Endothelial cell of umbilical vein (primary cell): Measurements from ENCODE around the gene MKNK1. TPM values are rescaled to one million over a fixed set of nuclear protein-coding genes. Genes with fewer than 3 reads are reported as not detected.

ENCODE experiments used
- BruUV-seq: library from RNA; stranded (reverse); fragments of 400-500 nt; replicated peaks from 2 replicates; lab custom pipeline; 2021; lab: Mats Ljungman, UMichigan
- CTCF ChIA-PET: fragments of 300-600, 350-600 bp; sonication (Branson Sonifier 250); formaldehyde crosslinking; loops from one replicate; lab custom pipeline; 2021; ENCODE audit warnings: antibody characterized with exemption, inconsistent platforms; lab: Charles Lee
- POLR2A ChIA-PET: fragments of 300-600, 350-600 bp; sonication (Branson Sonifier 250); formaldehyde crosslinking; loops from one replicate; lab custom pipeline; 2021; ENCODE audit warnings: antibody characterized with exemption, inconsistent platforms; lab: Charles Lee
- DNase-seq: peaks from one replicate; pipeline ENCODE4 v3.0.0-alpha.2; 2011; ENCODE audit warnings: low read depth, low spot score
- FAIRE-seq: peaks from 2 replicates; lab custom pipeline; 2011; peaks lifted over from hg19 to GRCh38; lab: Jason Lieb, UNC
- H2AFZ ChIP-seq: 2 replicates; pipeline ENCODE4 v1.6.0; 2012; ENCODE audit warnings: low read depth, low read length, control low read depth, inconsistent platforms
- H3K27ac ChIP-seq: 2 replicates; pipeline ENCODE4 v1.5.1; 2011; ENCODE audit warnings: low read depth, mild to moderate bottlenecking, control low read depth, low read length, moderate library complexity; ENCODE audit not compliant: insufficient read depth
- H3K27me3 ChIP-seq, 2 experiments: 2 replicates each; pipeline versions ENCODE4 v1.6.0 to v1.6.1; 2011; ENCODE audit warnings: low read length in 2 of 2, mixed read lengths in 1 of 2; ENCODE audit not compliant: control insufficient read depth in 2 of 2, insufficient read depth in 2 of 2
- H3K36me3 ChIP-seq, 2 experiments: 2 replicates in 1 of 2; 3 replicates in 1 of 2; pipeline ENCODE4 v1.5.1; 2011; ENCODE audit warnings: low read length in 2 of 2, mild to moderate bottlenecking in 1 of 2, moderate library complexity in 1 of 2; ENCODE audit not compliant: control insufficient read depth in 2 of 2, insufficient read depth in 2 of 2; ENCODE audit errors: extremely low read depth in 1 of 2
- H3K4me1 ChIP-seq: 3 replicates; pipeline ENCODE4 v1.5.1; 2011; ENCODE audit warnings: mild to moderate bottlenecking, low read length; ENCODE audit not compliant: control insufficient read depth, insufficient read depth; ENCODE audit errors: extremely low read depth
- H3K4me2 ChIP-seq: 2 replicates; pipeline ENCODE4 v1.6.1; 2011; ENCODE audit warnings: low read length, control low read depth, mixed read lengths; ENCODE audit not compliant: insufficient read depth
- H3K4me3 ChIP-seq, 3 experiments: fragments of 200-600 bp in 1 of 3; sonication (generic), shearing (Covaris generic) in 1 of 3; replicated peaks in 1 of 3; 2 replicates each; pipeline ENCODE4 v1.5.1; 2011 to 2016; ENCODE audit warnings: control low read depth in 3 of 3, low read length in 3 of 3, mild to moderate bottlenecking in 2 of 3, inconsistent platforms in 1 of 3, low read depth in 1 of 3, moderate library complexity in 1 of 3; ENCODE audit not compliant: insufficient read depth in 1 of 3
- H3K79me2 ChIP-seq: 2 replicates; pipeline ENCODE4 v1.6.0; 2012; ENCODE audit warnings: low read length, inconsistent platforms; ENCODE audit not compliant: control insufficient read depth, insufficient read depth
- H3K9ac ChIP-seq: replicated peaks from 2 replicates; pipeline ENCODE3; 2011; ENCODE audit warnings: low read length, control low read depth; ENCODE audit not compliant: insufficient read depth; ENCODE audit errors: extremely low read depth
- H3K9me1 ChIP-seq: replicated peaks from 3 replicates; pipeline ENCODE4 v1.6.0; 2011; ENCODE audit warnings: mild to moderate bottlenecking, low read length; ENCODE audit not compliant: control insufficient read depth, insufficient read depth; ENCODE audit errors: extremely low read depth
- H3K9me3 ChIP-seq: replicated peaks from 2 replicates; pipeline ENCODE4 v1.5.1; 2012; ENCODE audit warnings: low read length, inconsistent platforms; ENCODE audit not compliant: control insufficient read depth, insufficient read depth
- H4K20me1 ChIP-seq: replicated peaks from 2 replicates; pipeline ENCODE3; 2011; ENCODE audit warnings: mild to moderate bottlenecking, low read length; ENCODE audit not compliant: control insufficient read depth, insufficient read depth; ENCODE audit errors: extremely low read depth
- dilution Hi-C: fragments of 300-500 bp; cut with MboI; formaldehyde crosslinking; loops from one replicate; pipeline ENCODE4 v1.15.0; 2019; ENCODE audit warnings: low sequenced_read_pairs; ENCODE audit not compliant: extremely low pct_ligation_motif_present
- intact Hi-C: fragments of 100-400 bp; cut with micrococcal nuclease; formaldehyde crosslinking; loops from one replicate; pipeline ENCODE4 v1.10.0; 2022
- polyA plus RNA-seq, 4 experiments: library from polyadenylated mRNA; depleted of rRNA in 3 of 4; stranded (reverse) in 3 of 4; unstranded in 1 of 4; fragments of >200 nt; gene quantifications; 2 replicates each; pipeline versions ENCODE4 v1.2.1 to v1.2.3, GENCODE V29; 2011 to 2012; ENCODE audit warnings: missing spikeins in 1 of 4
- total RNA-seq: library from RNA; stranded (reverse); gene quantifications from 2 replicates; pipeline ENCODE4 v1.2.3, GENCODE V29; 2021
- TF ChIP-seq, protein P1 (sequence below), 2 donors: IDR thresholded peaks; 1 replicate in 1 of 2; 2 replicates in 1 of 2; pipeline ENCODE4 v1.5.1; 2011; ENCODE audit warnings: low read length in 2 of 2, mild to moderate bottlenecking in 2 of 2, moderate library complexity in 2 of 2, control low read depth in 1 of 2, inconsistent platforms in 1 of 2, low read depth in 1 of 2; ENCODE audit not compliant: insufficient read depth in 1 of 2; ENCODE audit errors: extremely low read depth in 1 of 2

Gene MKNK1
- total and polyA plus RNA-seq, 2 donors (not counting 3 experiments of a cell fraction or from before 2014, with no cell fraction given): 32.9 to 42.6 TPM

DNA sequence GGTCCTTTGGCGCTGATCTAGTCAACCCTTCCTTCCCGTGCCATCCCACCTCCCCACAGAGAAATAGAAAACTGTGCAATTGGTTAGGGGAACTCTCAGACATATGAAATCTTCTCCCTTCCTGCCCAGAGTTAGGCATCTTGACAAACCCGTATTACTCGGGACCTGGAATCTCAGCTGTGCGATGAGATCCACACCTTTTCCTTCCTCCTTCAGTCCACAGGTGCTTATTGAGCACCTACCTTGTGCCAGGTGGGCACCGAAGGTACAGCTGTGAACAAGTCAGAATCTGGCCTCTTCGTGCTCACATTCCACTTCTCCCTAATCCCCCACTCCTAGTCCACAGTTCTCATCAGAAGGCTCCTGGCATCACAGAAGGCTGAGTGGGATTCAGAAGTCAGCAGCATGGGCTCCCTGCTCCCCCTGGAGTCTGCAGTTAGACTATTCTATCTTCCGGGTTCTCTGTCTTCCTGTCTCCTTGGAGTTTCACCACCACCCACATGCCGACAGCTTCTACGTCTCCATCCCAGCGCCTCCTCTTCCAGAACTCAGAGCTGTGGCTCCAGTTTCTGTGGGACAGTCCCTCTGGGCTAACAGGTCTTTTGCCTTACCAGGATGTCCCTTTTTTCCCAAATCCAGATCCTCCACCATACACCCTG lies 75.6 kb downstream of the MKNK1 start:
- H3K36me3 ChIP-seq: no peaks in the 10 kb centered on the region
- POLR2A ChIA-PET: no interaction called here

More for the DNA sequence above, 75.6 kb downstream of the MKNK1 start:
- no TSS peak for BruUV-seq
- CTCF ChIA-PET: interaction anchor here (1.4 to 6.5 kb wide), 11 partner anchors 20 to 200 kb away, joined by 5 to 165 read pairs (median 9); no protein-coding TSS in a partner anchor
- no peak for DNase-seq
- Histone ChIP-seq H3K9me1 (no peaks in the 10 kb centered on the region), H3K4me1 (peaks cover under 1% of the 10 kb centered on the region), H3K4me2 (no peak overlapping the region), H2AFZ (no peak overlapping the region), H3K9ac (no peak overlapping the region), H3K27ac (no peak overlapping the region), H4K20me1 (no peaks in the 10 kb centered on the region), H3K9me3 (no peaks in the 10 kb centered on the region), H3K79me2 (no peaks in the 10 kb centered on the region), H3K27me3 (peaks cover 46 to 51% of the 10 kb centered on the region in 2 experiments), H3K4me3 (no peak overlapping the region)
- intact Hi-C loops: loop anchor here (1.0 kb wide), 4 partner anchors 51 to 122 kb away; no protein-coding TSS in a partner anchor
- TF ChIP-seq, protein P1, sequence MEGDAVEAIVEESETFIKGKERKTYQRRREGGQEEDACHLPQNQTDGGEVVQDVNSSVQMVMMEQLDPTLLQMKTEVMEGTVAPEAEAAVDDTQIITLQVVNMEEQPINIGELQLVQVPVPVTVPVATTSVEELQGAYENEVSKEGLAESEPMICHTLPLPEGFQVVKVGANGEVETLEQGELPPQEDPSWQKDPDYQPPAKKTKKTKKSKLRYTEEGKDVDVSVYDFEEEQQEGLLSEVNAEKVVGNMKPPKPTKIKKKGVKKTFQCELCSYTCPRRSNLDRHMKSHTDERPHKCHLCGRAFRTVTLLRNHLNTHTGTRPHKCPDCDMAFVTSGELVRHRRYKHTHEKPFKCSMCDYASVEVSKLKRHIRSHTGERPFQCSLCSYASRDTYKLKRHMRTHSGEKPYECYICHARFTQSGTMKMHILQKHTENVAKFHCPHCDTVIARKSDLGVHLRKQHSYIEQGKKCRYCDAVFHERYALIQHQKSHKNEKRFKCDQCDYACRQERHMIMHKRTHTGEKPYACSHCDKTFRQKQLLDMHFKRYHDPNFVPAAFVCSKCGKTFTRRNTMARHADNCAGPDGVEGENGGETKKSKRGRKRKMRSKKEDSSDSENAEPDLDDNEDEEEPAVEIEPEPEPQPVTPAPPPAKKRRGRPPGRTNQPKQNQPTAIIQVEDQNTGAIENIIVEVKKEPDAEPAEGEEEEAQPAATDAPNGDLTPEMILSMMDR (IDR thresholded peaks at IDR 0.05; ENCODE audit: extremely low read depth in 1 of 2, insufficient read depth in 1 of 2, low read depth in 1 of 2, low read length in 2 of 2): no peak
- dilution Hi-C loops: no loop called here
- FAIRE-seq: no peak
